GM13976 (cell line): ENCODE measurements around the gene ATP6V0D1.

ENCODE experiments used
- DNase-seq: peaks from one replicate; pipeline ENCODE4 v3.0.0; 2012; ENCODE audit warnings: low spot score
- in situ Hi-C: fragments of 300-500 bp; cut with MboI; formaldehyde crosslinking; loops from one replicate; pipeline ENCODE4 v1.12.0; 2022; ENCODE audit warnings: low sequenced_read_pairs, mixed read lengths, inconsistent platforms; ENCODE audit not compliant: unreplicated experiment
- TF ChIP-seq, protein P1 (sequence below): IDR thresholded peaks from 2 replicates; pipeline ENCODE4 v1.5.1; 2012; ENCODE audit warnings: borderline replicate concordance, mild to moderate bottlenecking; ENCODE audit not compliant: insufficient read depth; ENCODE audit errors: extremely low read depth, missing control alignments, control extremely low read depth

The ATP6V0D1 gene

GRCh38 chr16:67458121-67458641, 22.8 kb downstream of the ATP6V0D1 start:
- DNase-seq, result no peak
- TF ChIP-seq, protein P1, sequence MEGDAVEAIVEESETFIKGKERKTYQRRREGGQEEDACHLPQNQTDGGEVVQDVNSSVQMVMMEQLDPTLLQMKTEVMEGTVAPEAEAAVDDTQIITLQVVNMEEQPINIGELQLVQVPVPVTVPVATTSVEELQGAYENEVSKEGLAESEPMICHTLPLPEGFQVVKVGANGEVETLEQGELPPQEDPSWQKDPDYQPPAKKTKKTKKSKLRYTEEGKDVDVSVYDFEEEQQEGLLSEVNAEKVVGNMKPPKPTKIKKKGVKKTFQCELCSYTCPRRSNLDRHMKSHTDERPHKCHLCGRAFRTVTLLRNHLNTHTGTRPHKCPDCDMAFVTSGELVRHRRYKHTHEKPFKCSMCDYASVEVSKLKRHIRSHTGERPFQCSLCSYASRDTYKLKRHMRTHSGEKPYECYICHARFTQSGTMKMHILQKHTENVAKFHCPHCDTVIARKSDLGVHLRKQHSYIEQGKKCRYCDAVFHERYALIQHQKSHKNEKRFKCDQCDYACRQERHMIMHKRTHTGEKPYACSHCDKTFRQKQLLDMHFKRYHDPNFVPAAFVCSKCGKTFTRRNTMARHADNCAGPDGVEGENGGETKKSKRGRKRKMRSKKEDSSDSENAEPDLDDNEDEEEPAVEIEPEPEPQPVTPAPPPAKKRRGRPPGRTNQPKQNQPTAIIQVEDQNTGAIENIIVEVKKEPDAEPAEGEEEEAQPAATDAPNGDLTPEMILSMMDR, result no peak
- in situ Hi-C loops, result no loop called here

DNA sequence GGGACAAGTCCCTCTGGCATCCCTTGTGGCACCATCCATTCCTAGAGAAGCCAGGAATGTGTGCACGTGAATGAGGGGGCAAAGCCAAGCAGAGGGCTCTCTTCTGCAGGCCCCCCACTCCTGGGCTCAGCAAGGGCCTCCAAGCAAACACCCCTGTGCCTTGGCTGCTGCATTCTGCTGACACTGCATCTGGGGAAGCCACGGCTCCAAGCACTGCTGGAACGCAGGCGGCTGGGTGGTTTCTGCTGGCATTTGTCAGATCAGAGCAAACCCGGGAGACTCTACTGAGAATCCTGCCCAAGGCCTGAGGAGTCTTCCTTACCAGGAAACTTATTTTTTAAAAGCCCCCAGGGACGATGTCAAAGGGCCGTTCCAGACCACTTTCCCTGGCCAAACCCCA, 23.3 kb downstream of the ATP6V0D1 start:
- TF ChIP-seq, protein P1, result no peak
- no peak for DNase-seq
- in situ Hi-C loops, result no loop called here

DNA sequence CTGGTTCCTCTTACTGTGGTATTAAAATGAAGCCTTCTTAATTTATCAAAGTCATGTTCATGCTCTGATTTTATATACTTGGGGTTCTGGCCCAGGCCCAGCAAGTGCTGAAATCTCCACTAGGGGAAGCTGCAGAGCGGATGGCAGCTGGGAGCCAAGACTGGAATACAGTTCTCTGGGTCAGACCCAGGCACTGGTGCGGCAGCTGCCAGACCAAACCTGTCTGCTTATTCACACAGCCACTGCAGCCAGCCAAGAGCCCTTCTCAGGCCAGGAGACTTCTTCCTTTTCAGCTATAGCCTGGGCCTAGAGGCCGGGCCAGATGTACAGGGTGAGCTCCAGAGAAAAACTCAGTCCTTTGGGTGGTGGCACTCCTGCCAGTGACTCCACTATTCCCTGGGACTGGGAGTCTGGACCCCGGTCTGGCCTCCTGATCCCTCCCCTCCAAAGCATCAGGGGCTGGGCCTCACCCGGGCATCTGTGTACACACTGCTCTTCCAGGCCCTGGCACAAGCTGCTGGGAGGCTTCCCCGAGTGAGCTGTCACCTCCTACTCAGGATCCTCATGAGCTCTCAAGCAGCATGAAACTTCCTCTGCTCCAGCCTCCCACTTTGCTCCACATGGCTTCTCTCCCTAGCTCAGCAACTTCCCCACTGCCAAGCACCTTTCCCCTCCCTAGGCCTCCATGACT, 24.4 kb downstream of the ATP6V0D1 start:
- no peak for DNase-seq
- in situ Hi-C loops, result no loop called here
- TF ChIP-seq, protein P1, result no peak

DNA sequence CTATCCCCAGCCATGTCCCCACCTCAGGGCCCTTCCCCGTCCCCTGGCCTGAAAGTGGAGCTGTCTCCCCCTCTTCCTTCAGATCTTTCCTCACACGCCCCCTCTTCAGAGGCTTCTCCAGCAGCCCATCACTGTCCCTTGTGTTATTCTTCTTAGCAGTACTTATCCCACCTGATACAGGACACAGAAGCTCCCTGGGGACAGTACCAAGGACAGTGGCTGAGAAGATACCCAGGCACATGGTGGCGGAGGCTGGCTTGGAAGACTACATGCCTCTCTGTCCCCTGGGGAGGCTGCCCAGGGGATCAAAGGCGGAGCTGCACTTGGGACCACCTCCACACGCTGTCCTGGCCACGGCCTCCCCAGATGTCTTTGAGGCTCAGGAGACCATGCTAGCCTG, 26.1 kb downstream of the ATP6V0D1 start:
- DNase-seq, result no peak
- TF ChIP-seq, protein P1, result no peak
- in situ Hi-C loops, result no loop called here

GRCh38 chr16:67454104-67454503, 26.9 kb downstream of the ATP6V0D1 start:
- DNase-seq, result no peak
- TF ChIP-seq, protein P1, result no peak
- in situ Hi-C loops, result no loop called here

DNA sequence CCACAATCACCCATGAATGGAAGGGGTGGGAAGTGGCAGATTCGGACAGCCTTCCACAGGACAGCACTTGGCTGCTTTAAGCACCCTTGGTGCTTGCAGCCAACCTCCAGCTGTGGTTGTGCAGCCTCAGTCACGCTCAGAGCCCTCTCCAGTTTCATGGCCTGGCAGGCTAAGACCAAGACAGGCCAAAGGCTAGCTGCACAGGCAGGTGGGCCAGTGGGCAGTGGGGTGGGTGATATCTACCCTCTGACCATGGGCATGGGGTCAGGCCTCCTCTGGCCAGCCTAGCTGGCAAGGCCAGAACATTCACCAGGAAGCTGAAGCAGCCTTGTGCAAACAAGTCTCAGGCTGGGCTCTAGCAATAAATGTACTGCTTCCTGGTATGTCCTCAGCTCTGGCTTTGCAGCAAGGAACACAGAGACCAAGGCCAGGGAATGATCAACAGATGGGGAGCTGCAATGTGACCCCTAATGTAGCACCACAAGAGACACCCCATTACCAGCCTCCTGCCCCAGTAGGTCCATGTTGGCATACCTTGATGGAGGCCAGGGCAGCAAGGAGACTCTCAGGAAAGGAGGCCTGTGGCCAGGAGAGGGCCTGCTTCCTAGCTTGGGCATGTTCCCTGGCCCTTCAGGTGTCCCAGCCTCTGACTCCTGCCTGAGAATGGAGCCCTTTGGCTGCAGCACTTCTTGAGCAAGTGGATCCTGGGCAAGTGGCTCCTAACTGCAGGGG, 29.1 kb downstream of the ATP6V0D1 start:
- in situ Hi-C loops, result no loop called here
- TF ChIP-seq, protein P1, result no peak
- DNase-seq, result no peak
